H1 (cell line): ENCODE data around the gene SURF2. TPM values are rescaled to one million over a fixed set of nuclear protein-coding genes. Genes with fewer than 3 reads are reported as not detected.

Source experiments
- CTCF ChIA-PET: fragments of 300-600 bp; sonication (Branson Sonifier 250); formaldehyde crosslinking; loops from one replicate; lab custom pipeline; 2021; ENCODE audit not compliant: partially characterized antibody; lab: Charles Lee
- POLR2A ChIA-PET: fragments of 300-600 bp; sonication (Branson Sonifier 250); formaldehyde crosslinking; loops from one replicate; lab custom pipeline; 2021; ENCODE audit warnings: inconsistent platforms; ENCODE audit not compliant: partially characterized antibody; lab: Charles Lee
- DNase-seq, 2 experiments: peaks; one replicate each; pipeline versions ENCODE4 v3.0.0 to v3.0.0-alpha.2; 2010 to 2022; ENCODE audit warnings: low spot score in 2 of 2, low read depth in 1 of 2, mixed read lengths in 1 of 2
- FAIRE-seq: peaks from 2 replicates; lab custom pipeline; 2011; peaks lifted over from hg19 to GRCh38; lab: Jason Lieb, UNC
- H2AFZ ChIP-seq: 2 replicates; pipeline ENCODE4 v1.8.1; 2012; ENCODE audit warnings: low read length, inconsistent platforms
- H2AK5ac ChIP-seq: 2 replicates; pipeline ENCODE4 v1.6.1; 2013; ENCODE audit warnings: low read depth, low read length
- H2BK120ac ChIP-seq: replicated peaks from 2 replicates; pipeline ENCODE3; 2013; ENCODE audit warnings: low read depth, low read length, inconsistent platforms
- H2BK12ac ChIP-seq: 2 replicates; pipeline ENCODE4 v1.6.1; 2013; ENCODE audit warnings: low read depth, low read length
- H2BK15ac ChIP-seq: 2 replicates; pipeline ENCODE4 v1.6.1; 2013; ENCODE audit warnings: low read length
- H2BK20ac ChIP-seq: 2 replicates; pipeline ENCODE4 v1.6.1; 2013; ENCODE audit warnings: low read length
- H2BK5ac ChIP-seq: 2 replicates; pipeline ENCODE4 v1.6.1; 2013; ENCODE audit warnings: low read depth, low read length
- H3K14ac ChIP-seq: 2 replicates; pipeline ENCODE4 v1.6.1; 2013; ENCODE audit warnings: inconsistent platforms; ENCODE audit not compliant: insufficient read length
- H3K18ac ChIP-seq: 2 replicates; pipeline ENCODE4 v1.6.1; 2013; ENCODE audit warnings: low read length; ENCODE audit errors: extremely low read depth
- H3K23ac ChIP-seq: 2 replicates; pipeline ENCODE4 v1.6.1; 2013; ENCODE audit warnings: inconsistent platforms; ENCODE audit not compliant: insufficient read length
- H3K23me2 ChIP-seq: 2 replicates; pipeline ENCODE4 v1.6.1; 2013; ENCODE audit warnings: low read depth, low read length
- H3K27ac ChIP-seq: 2 replicates; pipeline ENCODE4 v1.6.1; 2011; ENCODE audit warnings: low read depth, low read length, inconsistent platforms
- H3K27me3 ChIP-seq, 4 experiments: replicated peaks in 1 of 4; 1 replicate in 1 of 4; 2 replicates in 3 of 4; pipeline versions ENCODE4 v1.6.1 to v1.8.1; 2011 to 2013; ENCODE audit warnings: low read length in 3 of 4, mild to moderate bottlenecking in 3 of 4, inconsistent platforms in 2 of 4, mixed read lengths in 2 of 4, moderate library complexity in 1 of 4; ENCODE audit not compliant: control insufficient read depth in 3 of 4, insufficient read depth in 3 of 4; ENCODE audit errors: extremely low read depth in 1 of 4
- H3K36me3 ChIP-seq, 4 experiments: 2 replicates each; pipeline versions ENCODE4 v1.6.1 to v1.8.1; 2011 to 2013; ENCODE audit warnings: mild to moderate bottlenecking in 4 of 4, low read length in 3 of 4, moderate library complexity in 2 of 4, control low read depth in 1 of 4, inconsistent platforms in 1 of 4; ENCODE audit not compliant: insufficient read depth in 4 of 4, control insufficient read depth in 2 of 4
- H3K4ac ChIP-seq: replicated peaks from 2 replicates; pipeline ENCODE3; 2013; ENCODE audit warnings: low read length, low read depth, mixed read lengths, inconsistent platforms; ENCODE audit not compliant: insufficient read length
- H3K4me1 ChIP-seq, 4 experiments: replicated peaks in 1 of 4; 1 replicate in 1 of 4; 2 replicates in 3 of 4; pipeline versions ENCODE4 v1.6.1 to v1.8.1; 2011 to 2013; ENCODE audit warnings: low read length in 3 of 4, inconsistent platforms in 2 of 4, mixed read lengths in 1 of 4; ENCODE audit not compliant: insufficient read depth in 4 of 4, control insufficient read depth in 3 of 4
- H3K4me2 ChIP-seq, 2 experiments: 2 replicates each; pipeline versions ENCODE4 v1.6.1 to v1.8.1; 2011 to 2013; ENCODE audit warnings: low read depth in 2 of 2, low read length in 2 of 2, control low read depth in 1 of 2, inconsistent platforms in 1 of 2, mild to moderate bottlenecking in 1 of 2; ENCODE audit not compliant: insufficient read depth in 1 of 2
- H3K4me3 ChIP-seq, 4 experiments: fragments of 200-600, 300-600 bp in 1 of 4; sonication (generic), shearing (Covaris generic), sonication (Bioruptor Twin) in 1 of 4; 2 replicates each; pipeline versions ENCODE4 v1.5.1 to v1.8.1; 2011 to 2016; ENCODE audit warnings: low read length in 4 of 4, low read depth in 3 of 4, control low read depth in 2 of 4, inconsistent platforms in 2 of 4, mild to moderate bottlenecking in 2 of 4, mixed read lengths in 1 of 4, moderate library complexity in 1 of 4; ENCODE audit not compliant: insufficient read depth in 2 of 4; ENCODE audit errors: extremely low read depth in 1 of 4
- H3K56ac ChIP-seq: replicated peaks from 2 replicates; pipeline ENCODE3; 2013; ENCODE audit warnings: low read depth, mild to moderate bottlenecking, mixed read lengths, low read length, inconsistent platforms; ENCODE audit not compliant: insufficient read length
- H3K79me1 ChIP-seq: 2 replicates; pipeline ENCODE4 v1.6.1; 2013; ENCODE audit warnings: low read depth, low read length, control low read depth
- H3K79me2 ChIP-seq, 2 experiments: 2 replicates each; pipeline versions ENCODE4 v1.6.1 to v1.8.1; 2012 to 2013; ENCODE audit warnings: low read length in 2 of 2, mild to moderate bottlenecking in 2 of 2, inconsistent platforms in 1 of 2; ENCODE audit not compliant: insufficient read depth in 2 of 2, control insufficient read depth in 1 of 2
- H3K9ac ChIP-seq, 4 experiments: replicated peaks in 1 of 4; 1 replicate in 1 of 4; 2 replicates in 3 of 4; pipeline versions ENCODE4 v1.6.1 to v1.8.1; 2011 to 2013; ENCODE audit warnings: low read depth in 3 of 4, low read length in 3 of 4, control low read depth in 2 of 4, mild to moderate bottlenecking in 2 of 4, moderate library complexity in 2 of 4, inconsistent platforms in 1 of 4; ENCODE audit errors: extremely low read depth in 1 of 4
- H3K9me3 ChIP-seq, 2 experiments: 2 replicates each; pipeline versions ENCODE4 v1.6.1 to v1.8.1; 2012 to 2013; ENCODE audit warnings: mild to moderate bottlenecking in 2 of 2, moderate library complexity in 2 of 2, control low read depth in 1 of 2, inconsistent platforms in 1 of 2, low read depth in 1 of 2, low read length in 1 of 2, mixed read lengths in 1 of 2; ENCODE audit not compliant: insufficient read depth in 2 of 2
- H4K20me1 ChIP-seq, 2 experiments: replicated peaks in 1 of 2; 2 replicates each; pipeline versions ENCODE3 to v1.8.1; 2011 to 2013; ENCODE audit warnings: inconsistent platforms in 2 of 2, low read length in 2 of 2, mild to moderate bottlenecking in 1 of 2; ENCODE audit not compliant: insufficient read depth in 2 of 2, control insufficient read depth in 1 of 2
- H4K5ac ChIP-seq: 2 replicates; pipeline ENCODE4 v1.6.1; 2013; ENCODE audit warnings: low read length, low read depth, mixed read lengths, inconsistent platforms; ENCODE audit not compliant: insufficient read length
- H4K8ac ChIP-seq: 2 replicates; pipeline ENCODE4 v1.8.0; 2013; ENCODE audit warnings: mild to moderate bottlenecking, moderate library complexity, low read length, inconsistent platforms; ENCODE audit not compliant: insufficient read depth; ENCODE audit errors: extremely low read depth
- H4K91ac ChIP-seq: replicated peaks from 2 replicates; pipeline ENCODE3; 2013; ENCODE audit warnings: low read length, mixed read lengths, inconsistent platforms; ENCODE audit not compliant: insufficient read length
- CTBP2 ChIP-seq: IDR thresholded peaks from 2 replicates; pipeline ENCODE4 v1.7.0; 2011; ENCODE audit warnings: borderline replicate concordance, mild to moderate bottlenecking, moderate library complexity, mixed read lengths, low read length; ENCODE audit not compliant: insufficient read depth, insufficient read length
- EGR1 ChIP-seq: IDR thresholded peaks from 2 replicates; pipeline ENCODE4 v1.6.1; 2011; ENCODE audit warnings: low read depth, low read length, borderline replicate concordance
- POLR2A ChIP-seq, 2 experiments: IDR thresholded peaks; 1 replicate in 1 of 2; 2 replicates in 1 of 2; pipeline ENCODE4 v1.6.1; 2011; ENCODE audit warnings: low read depth in 2 of 2, low read length in 2 of 2, mild to moderate bottlenecking in 2 of 2; ENCODE audit errors: control extremely low read depth in 1 of 2
- RBBP5 ChIP-seq: IDR thresholded peaks from 2 replicates; pipeline ENCODE4 v1.7.1; 2012; ENCODE audit warnings: low read depth, mild to moderate bottlenecking, inconsistent platforms, low read length, moderate library complexity, borderline replicate concordance
- RFX5 ChIP-seq: IDR thresholded peaks from 2 replicates; pipeline ENCODE4 v1.6.1; 2011; ENCODE audit warnings: low read depth, low read length, improper control_type of control experiment, borderline replicate concordance
- SIN3A ChIP-seq, 2 experiments: IDR thresholded peaks in 1 of 2; conservative IDR thresholded peaks in 1 of 2; 2 replicates each; pipeline ENCODE4 v1.6.1; 2011 to 2012; ENCODE audit warnings: low read length in 2 of 2, improper control_type of control experiment in 1 of 2, low read depth in 1 of 2, mild to moderate bottlenecking in 1 of 2
- SP1 ChIP-seq: IDR thresholded peaks from 2 replicates; pipeline ENCODE4 v1.6.1; 2011; ENCODE audit warnings: low read depth, low read length
- TAF1 ChIP-seq: IDR thresholded peaks from 2 replicates; pipeline ENCODE4 v1.6.1; 2011; ENCODE audit warnings: mild to moderate bottlenecking, low read depth, low read length
- YY1 ChIP-seq: IDR thresholded peaks from 2 replicates; pipeline ENCODE4 v1.6.1; 2011; ENCODE audit warnings: low read depth, mild to moderate bottlenecking, low read length
- ZNF274 ChIP-seq: IDR thresholded peaks from 2 replicates; pipeline ENCODE4 v1.7.0; 2012; ENCODE audit warnings: low read length, borderline replicate concordance; ENCODE audit errors: extremely low read depth
- WGBS, 2 experiments: shearing (Covaris generic) in 1 of 2; methylation state at CpG; one replicate each; pipeline versions ENCODE4 v1.1.6 to v1.1.7; 2013 to 2015; ENCODE audit warnings: low lambda C conversion rate in 2 of 2, mixed read lengths in 2 of 2, inconsistent platforms in 1 of 2, low coverage in 1 of 2, missing lambda C conversion rate in 1 of 2; ENCODE audit not compliant: insufficient replicate concordance in 2 of 2, insufficient coverage in 1 of 2, insufficient read length in 1 of 2; ENCODE audit errors: extremely low coverage in 1 of 2, missing lambda C conversion rate in 1 of 2; 5-methylcytosine and 5-hydroxymethylcytosine counted together
- polyA plus RNA-seq, 7 experiments: library from polyadenylated mRNA; depleted of rRNA in 3 of 7; stranded (reverse) in 5 of 7; unstranded in 2 of 7; fragments of >200 nt in 5 of 7; fragments of 200-250 nt in 2 of 7; gene quantifications; 1 replicate in 5 of 7; 2 replicates in 1 of 7; 4 replicates in 1 of 7; pipeline versions ENCODE4 v1.2.1 to v1.2.3, GENCODE V29; 2011 to 2013; ENCODE audit warnings: missing spikeins in 2 of 7, mixed read lengths in 2 of 7
- total RNA-seq: library from RNA; stranded (reverse); fragmentation: NEBNext Ultra II Directional; extraction: Animal tissue kit (Norgen Biotek cat#: 25700); gene quantifications from 2 replicates; pipeline ENCODE4 v1.2.1, GENCODE V29; 2021

SURF2 gene
- total and polyA plus RNA-seq, 2 of the 8 experiments (the other 6 are each of a cell fraction or from before 2014, with no cell fraction given): 36.6 to 37.7 TPM

DNA sequence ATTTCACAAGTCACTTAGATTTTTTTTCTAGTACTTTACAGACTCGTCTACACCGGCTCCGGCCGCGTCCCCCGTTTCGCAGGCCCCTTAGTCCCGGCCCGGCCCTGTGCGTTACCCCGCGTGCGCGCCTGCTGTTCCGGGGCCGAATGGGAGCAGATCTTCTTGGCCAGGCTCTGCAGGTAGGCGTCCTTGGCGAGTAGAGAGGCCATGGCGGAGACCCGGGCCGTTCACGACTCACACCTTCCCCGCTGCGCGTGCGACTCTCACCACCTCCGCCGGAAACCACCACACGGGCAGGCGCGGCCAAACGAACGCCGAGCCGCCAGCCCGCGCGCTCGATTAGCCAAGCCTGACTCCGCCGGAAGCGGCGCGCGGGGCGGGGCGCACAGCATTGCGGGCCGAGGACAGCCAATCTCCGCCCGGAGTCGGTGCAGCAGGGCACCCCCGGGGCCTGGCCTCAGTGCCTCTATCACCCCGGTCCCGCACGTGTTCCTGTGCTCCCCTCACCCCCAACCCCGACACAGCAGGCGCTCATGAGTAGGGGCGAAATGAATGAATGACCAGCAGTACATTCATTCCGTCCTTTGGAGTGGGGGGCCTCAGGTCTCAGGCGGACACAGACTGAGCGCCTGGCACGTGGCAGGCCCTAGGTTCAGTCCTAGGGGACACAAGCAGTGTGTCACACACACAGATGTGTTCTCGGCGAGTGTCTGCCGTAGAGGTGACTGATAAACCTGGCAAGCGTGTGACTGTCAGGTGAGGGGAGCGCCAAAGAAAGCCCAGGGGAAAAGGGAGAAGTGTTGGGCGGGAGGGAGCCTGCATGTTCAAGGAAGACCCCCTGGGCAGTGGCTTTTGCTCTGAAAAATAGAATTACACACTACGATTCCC lies 20.2 kb upstream of the SURF2 start, which contains the start of gene SURF6:
Gene SURF6 (minus strand): TSS at position 265 of the 888 bp plus-strand sequence. CDS start 56 bp downstream, at position 209.
- Histone ChIP-seq H4K5ac (peak within 1 kb of the TSS; percentile 80), H2AFZ (no peak within 1 kb of the TSS), H4K8ac (peak within 1 kb of the TSS; percentile 90), H3K4me2 (peak within 1 kb of the TSS; percentile 70 to 78), H3K4me1 (peaks cover 0 to 9% (median 2%) of the 10 kb centered on the region in 4 experiments; a peak in 1 of 7 replicates), H3K4ac (peak within 1 kb of the TSS; percentile 95), H3K79me2 (peaks cover 0 to 15% of the 10 kb centered on the region in 2 experiments; a peak in 2 of 4 replicates), H3K9me3 (no peaks in the 10 kb centered on the region), H2AK5ac (peak within 1 kb of the TSS; percentile 93; the same call in 1 of the 2 replicates), H2BK120ac (no peak within 1 kb of the TSS), H3K36me3 (peaks cover 31 to 58% (median 44%) of the 10 kb centered on the region in 4 experiments), H3K9ac (peak within 1 kb of the TSS; percentile 77 to 79 (median 78)), H2BK12ac (peak within 1 kb of the TSS; percentile 80; the same call in 1 of the 2 replicates), H3K18ac (peak within 1 kb of the TSS; percentile 98), H4K20me1 (peaks cover 6 to 17% of the 10 kb centered on the region in 2 experiments), H2BK15ac (peak within 1 kb of the TSS; percentile 88; the same call in 1 of the 2 replicates), H2BK5ac (peak within 1 kb of the TSS; percentile 91; the same call in 1 of the 2 replicates), H3K27me3 (no peaks in the 10 kb centered on the region), H4K91ac (peak within 1 kb of the TSS; percentile 93), H3K14ac (no peak within 1 kb of the TSS), H3K23me2 (peaks cover 7% of the 10 kb centered on the region; the same call in 1 of the 2 replicates), H3K79me1 (peaks cover 10% of the 10 kb centered on the region), H2BK20ac (no peak within 1 kb of the TSS), H3K23ac (no peak within 1 kb of the TSS), H3K56ac (peak within 1 kb of the TSS; percentile 96), H3K4me3 (peak within 1 kb of the TSS; percentile 64 to 95 (median 92)), H3K27ac (peak within 1 kb of the TSS; percentile 74; the same call in 1 of the 2 replicates)
- peak; percentile 64 to 92 for DNase-seq
- CTCF ChIA-PET: interaction anchor here (0.6 to 7.0 kb wide), 4 partner anchors 14 to 149 kb away, joined by 3 to 123 read pairs (median 4); no protein-coding TSS in a partner anchor
- 7% methylated on average over 59 of the region's 70 CpGs; no CpG with 5 or more reads in 1 of the 2 experiments for WGBS, 2 experiments
- POLR2A ChIA-PET: interaction anchor here (0.6 to 7.3 kb wide), 6 partner anchors 14 to 382 kb away, joined by 3 to 120 read pairs (median 3); partner anchors contain the start of genes MED22 and RPL7A
- FAIRE-seq: no peak
- TF ChIP-seq EGR1 (peak; percentile 82), SIN3A (conservative IDR thresholded peaks at IDR 0.05 in 1 of 2, IDR thresholded peaks at IDR 0.05 in 1 of 2; ENCODE audit: low read depth in 1 of 2, low read length in 2 of 2) (peak; percentile 72 to 98; a peak in 3 of 4 replicates), RBBP5 (peak; percentile 60; the same call in 1 of the 2 replicates), YY1 (peak; percentile 85), ZNF274 (no peak), SP1 (peak; percentile 79), RFX5 (no peak), CTBP2 (no peak), POLR2A (IDR thresholded peaks at IDR 0.05; ENCODE audit: control extremely low read depth in 1 of 2, low read depth in 2 of 2, low read length in 2 of 2) (peak in 1 of 2 experiments; percentile 82; a peak in 2 of 3 replicates), TAF1 (peak; percentile 76)
